ENCODE data around the gene RYK.

- TF ChIP-seq CTCF (conservative IDR thresholded peaks at IDR 0.05 in 1 of 2, IDR thresholded peaks at IDR 0.05 in 1 of 2; ENCODE audit: low read depth in 1 of 2, low read length in 2 of 2) (no peak), EZH2 (IDR thresholded peaks at IDR 0.05; ENCODE audit: low read length, missing control alignments) (no peak)
Measured at GRCh38 chr3:134143828-134144401, 106.7 kb downstream of the RYK start.
